Left hindlimb (tissue), 1 donor: ENCODE measurements around the gene PEX6.

Experiments used
- DNase-seq: peaks from one replicate; pipeline ENCODE4 v3.0.0-alpha.2; 2018

Gene PEX6

DNA sequence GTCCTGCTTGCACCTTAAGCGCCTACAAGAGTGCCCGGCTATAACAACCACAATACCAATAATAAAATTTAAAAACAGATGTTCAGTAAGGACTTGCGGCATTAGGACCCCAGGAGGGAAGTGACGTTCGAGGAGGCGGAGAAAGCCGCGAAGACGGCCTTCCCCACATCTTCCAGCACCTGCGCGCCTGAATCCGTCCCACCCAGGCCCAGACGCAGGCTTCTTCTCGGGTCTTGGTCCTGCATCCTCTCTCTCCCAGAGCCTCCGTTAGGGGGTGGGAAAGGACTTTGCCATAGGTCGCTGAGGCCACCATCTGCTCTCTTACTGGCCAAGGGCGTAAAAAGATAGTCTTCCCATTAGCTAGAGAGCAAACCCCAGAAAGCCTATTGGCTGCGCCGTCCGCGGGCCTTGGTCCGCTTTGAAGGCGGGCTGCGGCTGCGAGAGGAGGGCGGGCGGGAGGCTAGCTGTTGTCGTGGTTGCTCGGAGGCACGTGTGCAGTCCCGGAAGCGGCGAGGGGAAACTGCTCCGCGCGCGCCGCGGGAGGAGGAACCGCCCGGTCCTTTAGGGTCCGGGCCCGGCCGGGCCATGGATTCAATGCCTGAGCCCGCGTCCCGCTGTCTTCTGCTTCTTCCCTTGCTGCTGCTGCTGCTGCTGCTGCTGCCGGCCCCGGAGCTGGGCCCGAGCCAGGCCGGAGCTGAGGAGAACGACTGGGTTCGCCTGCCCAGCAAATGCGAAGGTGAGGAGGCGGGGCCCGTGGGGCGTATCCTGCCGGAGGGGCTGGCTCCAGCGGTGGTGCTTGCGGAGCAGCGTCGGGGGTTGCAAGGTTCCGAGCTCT is 49.8 kb downstream of the PEX6 start, which contains the start of gene CNPY3:
Gene CNPY3 (plus strand): TSS at position 495 of the 835 bp plus-strand sequence. CDS start 91 bp downstream, at position 586.
- DNase-seq = peak; percentile 97

DNA sequence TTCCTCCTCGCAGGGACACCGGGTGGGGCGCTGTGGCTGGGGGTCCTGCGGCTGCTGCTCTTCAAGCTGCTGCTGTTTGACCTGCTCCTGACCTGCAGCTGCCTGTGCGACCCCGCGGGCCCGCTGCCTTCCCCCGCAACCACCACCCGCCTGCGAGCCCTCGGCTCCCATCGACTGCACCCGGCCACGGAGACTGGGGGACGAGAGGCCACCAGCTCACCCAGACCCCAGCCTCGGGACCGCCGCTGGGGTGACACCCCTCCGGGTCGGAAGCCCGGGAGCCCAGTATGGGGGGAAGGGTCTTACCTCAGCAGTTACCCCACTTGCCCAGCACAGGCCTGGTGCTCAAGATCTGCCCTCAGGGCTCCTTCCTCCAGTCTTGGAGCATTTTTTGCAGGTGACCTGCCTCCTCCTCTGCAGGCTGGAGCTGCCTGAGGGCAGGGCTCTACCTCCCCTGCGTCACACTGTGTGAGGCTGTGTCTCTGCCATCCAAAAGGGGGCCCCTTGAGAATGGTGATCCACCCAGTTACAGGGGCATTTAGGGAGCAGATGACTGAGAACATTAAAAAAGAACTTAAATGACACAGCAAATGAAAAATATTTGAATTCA is 53.6 kb downstream of the PEX6 start:
- no peak for DNase-seq

DNA sequence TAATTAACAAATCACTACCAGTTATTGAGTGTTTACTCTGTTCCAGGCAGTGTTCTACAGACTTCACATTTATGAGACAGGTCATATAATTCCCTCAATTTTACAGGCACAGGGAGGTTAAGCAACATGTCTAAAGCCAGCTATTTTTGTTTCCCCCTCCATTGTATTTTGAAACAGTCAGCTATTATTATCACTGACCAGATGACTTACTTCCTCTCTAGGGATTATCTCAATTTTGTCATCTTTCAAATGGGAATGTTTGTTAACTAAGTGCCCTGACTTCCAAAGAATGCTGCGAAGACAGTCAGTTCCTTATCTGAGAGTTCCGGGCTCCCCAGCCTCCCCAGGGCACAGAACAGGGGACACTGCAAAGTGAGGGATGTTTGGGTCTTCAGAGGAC is 55.3 kb downstream of the PEX6 start:
- DNase-seq = no peak

DNA sequence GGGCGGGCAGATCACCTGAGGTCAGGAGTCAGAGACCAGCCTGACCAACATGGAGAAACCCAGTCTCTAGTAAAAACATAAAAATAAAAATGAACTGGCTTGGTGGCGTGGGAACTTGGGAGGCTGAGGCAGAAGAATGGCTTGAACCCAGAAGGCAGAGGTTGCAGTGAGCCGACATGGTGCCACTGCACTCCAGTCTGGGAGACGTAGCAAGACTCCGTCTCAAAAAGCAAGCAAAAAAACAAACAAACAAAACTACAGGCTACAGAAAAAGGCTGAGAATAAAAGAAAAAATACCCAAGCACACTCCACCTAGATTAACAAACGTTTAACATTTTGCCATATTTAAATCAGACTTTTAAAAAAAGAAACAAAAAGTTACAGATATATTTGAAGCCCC is 57.2 kb downstream of the PEX6 start:
- no peak for DNase-seq

DNA sequence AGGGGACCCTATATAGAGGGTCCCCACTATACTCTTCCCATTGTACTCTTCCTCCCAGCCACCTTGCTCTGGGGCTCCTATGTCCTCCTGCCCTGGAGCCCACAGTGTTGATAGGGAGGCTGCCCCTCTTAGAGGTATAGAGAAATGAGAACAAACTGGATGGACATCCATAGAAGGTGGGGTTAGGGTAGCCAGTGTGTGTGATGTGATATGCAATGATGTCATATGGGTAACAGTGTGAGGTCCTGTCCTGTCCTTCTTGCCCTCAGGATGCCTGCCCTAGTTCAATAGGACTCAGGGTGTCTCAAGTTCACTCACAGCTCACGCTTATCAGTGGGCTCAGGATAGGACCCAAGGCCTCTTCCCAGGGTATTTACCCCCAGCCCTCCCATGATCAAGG is 62.7 kb downstream of the PEX6 start:
- DNase-seq = no peak

DNA sequence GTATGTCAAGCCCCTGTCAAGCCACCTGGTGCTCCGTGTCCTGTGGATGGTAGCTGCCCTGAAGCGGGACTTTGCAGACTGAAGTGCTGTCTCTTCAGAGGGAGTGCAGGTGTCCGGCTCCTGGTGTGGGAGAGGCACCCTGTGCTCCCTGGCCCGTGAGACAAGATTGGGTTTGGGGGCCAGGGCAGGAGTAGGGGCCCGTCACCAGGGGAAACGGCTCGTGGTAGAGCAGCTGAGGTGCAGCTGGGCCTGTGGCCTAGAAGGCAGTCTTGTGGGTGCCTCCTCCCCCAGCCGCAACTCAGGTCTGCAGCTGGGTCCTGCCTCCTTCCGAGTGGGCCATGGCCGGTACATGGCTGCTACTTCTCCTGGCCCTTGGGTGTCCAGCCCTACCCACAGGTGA is 63.2 kb downstream of the PEX6 start, which contains the start of gene PTCRA:
Gene PTCRA (plus strand): TSS at position 322 of the 400 bp plus-strand sequence. CDS start 17 bp downstream, at position 339.
- DNase-seq = no peak

DNA sequence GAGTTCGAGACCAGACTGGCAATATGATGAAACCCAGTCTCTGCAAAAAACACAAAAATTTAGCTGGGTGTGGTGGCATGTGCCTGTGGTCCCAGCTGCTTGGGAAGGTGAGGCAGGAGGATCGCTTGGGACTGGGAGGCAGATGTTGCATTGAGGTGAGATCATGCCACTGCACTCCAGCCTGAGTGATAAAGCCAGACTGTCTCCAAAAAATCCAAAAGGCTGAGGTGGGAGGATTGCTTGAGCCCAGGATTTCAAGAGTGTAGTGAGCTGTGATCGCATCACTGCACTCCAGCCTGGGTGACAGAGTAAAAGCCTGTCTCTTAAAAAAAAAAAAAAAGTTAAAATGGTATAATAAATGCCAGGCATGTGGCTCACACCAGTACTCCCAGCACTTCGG is 64.4 kb downstream of the PEX6 start:
- DNase-seq = no peak
